Neural cell (in vitro differentiated cells): ENCODE data around the gene MED29.

Experiments
- EP300 ChIP-seq: fragments of 450-650 bp; conservative IDR thresholded peaks from 2 replicates; pipeline ENCODE4 v1.6.1; 2014; ENCODE audit warnings: antibody characterized with exemption, mild to moderate bottlenecking, moderate library complexity; ENCODE audit not compliant: poor library complexity, severe bottlenecking
- EZH2 ChIP-seq: fragments of 200-600, 300-800 bp; shearing (Covaris generic), sonication (generic); IDR thresholded peaks from 2 replicates; pipeline ENCODE4 v1.6.1; 2014; ENCODE audit warnings: antibody characterized with exemption, low read length, borderline replicate concordance, mild to moderate bottlenecking; ENCODE audit not compliant: insufficient read depth, poor library complexity, severe bottlenecking
- TF ChIP-seq, protein P1 (sequence below): fragments of 450-650 bp; IDR thresholded peaks from 2 replicates; pipeline ENCODE4 v1.5.1; 2014; ENCODE audit warnings: antibody characterized with exemption, mild to moderate bottlenecking, moderate library complexity; ENCODE audit not compliant: poor library complexity, severe bottlenecking
- TF ChIP-seq, protein P2 (sequence below): IDR thresholded peaks from 2 replicates; pipeline ENCODE4 v1.6.1; 2012; ENCODE audit warnings: borderline replicate concordance

DNA sequence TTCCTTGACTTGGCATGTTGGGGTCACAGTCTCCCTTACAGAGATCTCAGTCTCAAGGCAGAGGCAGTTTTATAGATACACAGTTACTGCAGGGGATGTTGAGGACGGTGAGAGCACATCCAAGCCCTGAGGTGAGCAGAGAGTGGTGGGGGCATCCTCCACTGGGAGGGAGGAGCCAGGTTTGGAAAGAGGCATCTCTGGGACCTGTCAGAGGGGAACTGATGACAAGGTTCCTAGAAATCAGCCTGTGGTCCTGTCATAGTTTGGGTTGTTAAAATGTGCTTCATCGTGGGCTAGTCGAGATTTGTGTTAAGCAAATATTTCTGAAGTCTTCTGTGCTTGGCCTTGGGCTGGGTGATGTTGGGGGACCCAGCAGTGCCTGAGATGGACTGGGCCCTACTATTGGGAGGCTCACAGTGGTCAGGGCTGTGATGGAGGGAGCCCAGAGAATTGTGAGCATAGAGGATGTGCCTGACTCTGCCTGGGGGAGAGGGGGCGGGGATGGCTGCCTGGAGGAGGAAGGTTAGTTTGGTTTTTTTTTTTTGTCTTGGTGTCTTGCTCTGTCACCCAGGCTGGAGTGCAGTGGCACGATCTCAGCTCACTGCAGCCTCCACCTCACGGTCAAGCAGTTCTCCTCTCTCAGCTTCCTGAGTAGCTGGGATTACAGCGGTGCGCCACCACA is 58.1 kb downstream of the MED29 start:
- TF ChIP-seq, protein P1, sequence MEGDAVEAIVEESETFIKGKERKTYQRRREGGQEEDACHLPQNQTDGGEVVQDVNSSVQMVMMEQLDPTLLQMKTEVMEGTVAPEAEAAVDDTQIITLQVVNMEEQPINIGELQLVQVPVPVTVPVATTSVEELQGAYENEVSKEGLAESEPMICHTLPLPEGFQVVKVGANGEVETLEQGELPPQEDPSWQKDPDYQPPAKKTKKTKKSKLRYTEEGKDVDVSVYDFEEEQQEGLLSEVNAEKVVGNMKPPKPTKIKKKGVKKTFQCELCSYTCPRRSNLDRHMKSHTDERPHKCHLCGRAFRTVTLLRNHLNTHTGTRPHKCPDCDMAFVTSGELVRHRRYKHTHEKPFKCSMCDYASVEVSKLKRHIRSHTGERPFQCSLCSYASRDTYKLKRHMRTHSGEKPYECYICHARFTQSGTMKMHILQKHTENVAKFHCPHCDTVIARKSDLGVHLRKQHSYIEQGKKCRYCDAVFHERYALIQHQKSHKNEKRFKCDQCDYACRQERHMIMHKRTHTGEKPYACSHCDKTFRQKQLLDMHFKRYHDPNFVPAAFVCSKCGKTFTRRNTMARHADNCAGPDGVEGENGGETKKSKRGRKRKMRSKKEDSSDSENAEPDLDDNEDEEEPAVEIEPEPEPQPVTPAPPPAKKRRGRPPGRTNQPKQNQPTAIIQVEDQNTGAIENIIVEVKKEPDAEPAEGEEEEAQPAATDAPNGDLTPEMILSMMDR, result no peak
- TF ChIP-seq EP300, result no peak
- TF ChIP-seq, protein P2, sequence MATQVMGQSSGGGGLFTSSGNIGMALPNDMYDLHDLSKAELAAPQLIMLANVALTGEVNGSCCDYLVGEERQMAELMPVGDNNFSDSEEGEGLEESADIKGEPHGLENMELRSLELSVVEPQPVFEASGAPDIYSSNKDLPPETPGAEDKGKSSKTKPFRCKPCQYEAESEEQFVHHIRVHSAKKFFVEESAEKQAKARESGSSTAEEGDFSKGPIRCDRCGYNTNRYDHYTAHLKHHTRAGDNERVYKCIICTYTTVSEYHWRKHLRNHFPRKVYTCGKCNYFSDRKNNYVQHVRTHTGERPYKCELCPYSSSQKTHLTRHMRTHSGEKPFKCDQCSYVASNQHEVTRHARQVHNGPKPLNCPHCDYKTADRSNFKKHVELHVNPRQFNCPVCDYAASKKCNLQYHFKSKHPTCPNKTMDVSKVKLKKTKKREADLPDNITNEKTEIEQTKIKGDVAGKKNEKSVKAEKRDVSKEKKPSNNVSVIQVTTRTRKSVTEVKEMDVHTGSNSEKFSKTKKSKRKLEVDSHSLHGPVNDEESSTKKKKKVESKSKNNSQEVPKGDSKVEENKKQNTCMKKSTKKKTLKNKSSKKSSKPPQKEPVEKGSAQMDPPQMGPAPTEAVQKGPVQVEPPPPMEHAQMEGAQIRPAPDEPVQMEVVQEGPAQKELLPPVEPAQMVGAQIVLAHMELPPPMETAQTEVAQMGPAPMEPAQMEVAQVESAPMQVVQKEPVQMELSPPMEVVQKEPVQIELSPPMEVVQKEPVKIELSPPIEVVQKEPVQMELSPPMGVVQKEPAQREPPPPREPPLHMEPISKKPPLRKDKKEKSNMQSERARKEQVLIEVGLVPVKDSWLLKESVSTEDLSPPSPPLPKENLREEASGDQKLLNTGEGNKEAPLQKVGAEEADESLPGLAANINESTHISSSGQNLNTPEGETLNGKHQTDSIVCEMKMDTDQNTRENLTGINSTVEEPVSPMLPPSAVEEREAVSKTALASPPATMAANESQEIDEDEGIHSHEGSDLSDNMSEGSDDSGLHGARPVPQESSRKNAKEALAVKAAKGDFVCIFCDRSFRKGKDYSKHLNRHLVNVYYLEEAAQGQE, result no peak
- TF ChIP-seq EZH2, result no peak
